ENCODE results near the gene GAD1.

DNA sequence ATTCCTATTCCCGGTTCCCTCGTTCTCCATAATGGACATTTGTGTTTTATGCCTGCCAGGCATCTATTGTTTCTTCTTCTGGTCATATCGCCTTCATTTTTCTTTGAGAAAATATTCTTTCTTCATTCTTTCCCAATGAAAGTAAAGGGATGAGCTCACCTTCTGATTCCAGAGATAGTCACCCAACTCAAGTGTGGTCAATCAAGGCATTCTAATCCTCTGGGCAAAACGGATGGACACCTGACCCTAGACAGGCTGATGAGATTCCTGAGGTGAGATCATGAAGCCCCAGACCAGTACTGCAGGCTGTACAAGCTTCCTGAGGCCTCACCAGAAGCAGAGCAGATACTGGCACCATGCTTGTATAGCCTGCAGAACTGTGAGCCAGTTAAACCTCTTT lies 52.8 kb downstream of the GAD1 start:
- TF ChIP-seq EP300 (IDR thresholded peaks at IDR 0.05) = no peak
- TF ChIP-seq, protein P1, sequence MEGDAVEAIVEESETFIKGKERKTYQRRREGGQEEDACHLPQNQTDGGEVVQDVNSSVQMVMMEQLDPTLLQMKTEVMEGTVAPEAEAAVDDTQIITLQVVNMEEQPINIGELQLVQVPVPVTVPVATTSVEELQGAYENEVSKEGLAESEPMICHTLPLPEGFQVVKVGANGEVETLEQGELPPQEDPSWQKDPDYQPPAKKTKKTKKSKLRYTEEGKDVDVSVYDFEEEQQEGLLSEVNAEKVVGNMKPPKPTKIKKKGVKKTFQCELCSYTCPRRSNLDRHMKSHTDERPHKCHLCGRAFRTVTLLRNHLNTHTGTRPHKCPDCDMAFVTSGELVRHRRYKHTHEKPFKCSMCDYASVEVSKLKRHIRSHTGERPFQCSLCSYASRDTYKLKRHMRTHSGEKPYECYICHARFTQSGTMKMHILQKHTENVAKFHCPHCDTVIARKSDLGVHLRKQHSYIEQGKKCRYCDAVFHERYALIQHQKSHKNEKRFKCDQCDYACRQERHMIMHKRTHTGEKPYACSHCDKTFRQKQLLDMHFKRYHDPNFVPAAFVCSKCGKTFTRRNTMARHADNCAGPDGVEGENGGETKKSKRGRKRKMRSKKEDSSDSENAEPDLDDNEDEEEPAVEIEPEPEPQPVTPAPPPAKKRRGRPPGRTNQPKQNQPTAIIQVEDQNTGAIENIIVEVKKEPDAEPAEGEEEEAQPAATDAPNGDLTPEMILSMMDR (IDR thresholded peaks at IDR 0.05) = no peak

All from tibial nerve (tissue), 4 donors.